H1 (cell line): ENCODE measurements around the gene CYP26A1. TPM values are rescaled to one million over a fixed set of nuclear protein-coding genes. Genes with fewer than 3 reads are reported as not detected.

Source experiments
- EGR1 ChIP-seq: IDR thresholded peaks from 2 replicates; pipeline ENCODE4 v1.6.1; 2011; ENCODE audit warnings: low read depth, low read length, borderline replicate concordance
- SAP30 ChIP-seq: fragments of 300-600 bp; sonication (generic); IDR thresholded peaks from 2 replicates; pipeline ENCODE4 v1.7.1; 2012; ENCODE audit warnings: low read length, moderate library complexity, mild to moderate bottlenecking, inconsistent platforms; ENCODE audit not compliant: insufficient read depth, insufficient replicate concordance
- polyA plus RNA-seq, 7 experiments: library from polyadenylated mRNA; depleted of rRNA in 3 of 7; stranded (reverse) in 5 of 7; unstranded in 2 of 7; fragments of >200 nt in 5 of 7; fragments of 200-250 nt in 2 of 7; gene quantifications; 1 replicate in 5 of 7; 2 replicates in 1 of 7; 4 replicates in 1 of 7; pipeline versions ENCODE4 v1.2.1 to v1.2.3, GENCODE V29; 2011 to 2013; ENCODE audit warnings: missing spikeins in 2 of 7, mixed read lengths in 2 of 7
- total RNA-seq: library from RNA; stranded (reverse); fragmentation: NEBNext Ultra II Directional; extraction: Animal tissue kit (Norgen Biotek cat#: 25700); gene quantifications from 2 replicates; pipeline ENCODE4 v1.2.1, GENCODE V29; 2021
- TF ChIP-seq, protein P1 (sequence below): IDR thresholded peaks from 2 replicates; pipeline ENCODE4 v1.6.1; 2011; ENCODE audit warnings: low read length, improper control_type of control experiment

Gene CYP26A1
- total and polyA plus RNA-seq, 2 of the 8 experiments (the other 6 are each of a cell fraction or from before 2014, with no cell fraction given): 5.0 to 9.1 TPM

GRCh38 chr10:93081318-93081717 is 7.6 kb downstream of the CYP26A1 start (continued):
- TF ChIP-seq SAP30 (no peak), EGR1 (no peak)
- TF ChIP-seq, protein P1, sequence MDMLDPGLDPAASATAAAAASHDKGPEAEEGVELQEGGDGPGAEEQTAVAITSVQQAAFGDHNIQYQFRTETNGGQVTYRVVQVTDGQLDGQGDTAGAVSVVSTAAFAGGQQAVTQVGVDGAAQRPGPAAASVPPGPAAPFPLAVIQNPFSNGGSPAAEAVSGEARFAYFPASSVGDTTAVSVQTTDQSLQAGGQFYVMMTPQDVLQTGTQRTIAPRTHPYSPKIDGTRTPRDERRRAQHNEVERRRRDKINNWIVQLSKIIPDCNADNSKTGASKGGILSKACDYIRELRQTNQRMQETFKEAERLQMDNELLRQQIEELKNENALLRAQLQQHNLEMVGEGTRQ: no peak
